ENCODE measurements around the gene FAM200B.

The FAM200B gene

DNA sequence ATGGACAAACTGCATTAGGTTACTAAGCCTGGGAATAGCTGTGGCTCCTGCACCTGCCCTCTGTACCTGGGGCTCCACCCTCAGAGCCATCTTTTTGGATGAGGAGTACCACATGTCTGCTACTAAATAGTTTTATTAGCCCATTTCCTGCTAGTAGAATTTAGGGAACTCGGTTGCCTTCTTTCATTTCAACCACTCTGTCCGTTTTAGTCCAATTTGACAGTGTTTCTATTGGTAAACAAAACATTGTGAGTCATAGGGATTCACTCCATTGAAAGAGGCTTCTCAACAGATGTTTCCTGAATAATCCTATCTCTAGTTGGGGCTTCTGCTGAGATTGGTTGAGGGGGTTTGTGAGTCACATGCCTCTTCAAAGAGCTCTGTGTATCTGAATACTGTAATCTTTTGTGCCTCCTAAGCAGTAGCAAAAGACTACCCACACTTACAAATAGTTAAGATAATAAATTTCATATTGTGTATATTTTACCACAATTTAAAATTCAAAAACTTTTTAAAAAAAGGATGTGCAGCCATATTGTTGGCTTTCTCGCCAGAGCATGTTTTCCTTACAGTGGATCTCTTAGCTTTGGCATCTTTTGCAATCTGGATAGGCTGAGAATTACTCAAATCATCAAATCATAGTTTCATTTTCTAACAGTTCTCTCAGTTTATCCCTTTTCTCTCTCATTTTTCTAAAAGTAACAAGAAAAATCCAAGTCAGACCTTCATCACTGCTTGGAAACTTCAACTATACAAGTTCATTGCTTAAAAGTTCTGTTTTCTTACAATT lies 9.9 kb downstream of the FAM200B start:
- peak; percentile 84 for DNase-seq (ENCODE audit: extremely low read depth, low read depth)
- TF ChIP-seq, protein P1, sequence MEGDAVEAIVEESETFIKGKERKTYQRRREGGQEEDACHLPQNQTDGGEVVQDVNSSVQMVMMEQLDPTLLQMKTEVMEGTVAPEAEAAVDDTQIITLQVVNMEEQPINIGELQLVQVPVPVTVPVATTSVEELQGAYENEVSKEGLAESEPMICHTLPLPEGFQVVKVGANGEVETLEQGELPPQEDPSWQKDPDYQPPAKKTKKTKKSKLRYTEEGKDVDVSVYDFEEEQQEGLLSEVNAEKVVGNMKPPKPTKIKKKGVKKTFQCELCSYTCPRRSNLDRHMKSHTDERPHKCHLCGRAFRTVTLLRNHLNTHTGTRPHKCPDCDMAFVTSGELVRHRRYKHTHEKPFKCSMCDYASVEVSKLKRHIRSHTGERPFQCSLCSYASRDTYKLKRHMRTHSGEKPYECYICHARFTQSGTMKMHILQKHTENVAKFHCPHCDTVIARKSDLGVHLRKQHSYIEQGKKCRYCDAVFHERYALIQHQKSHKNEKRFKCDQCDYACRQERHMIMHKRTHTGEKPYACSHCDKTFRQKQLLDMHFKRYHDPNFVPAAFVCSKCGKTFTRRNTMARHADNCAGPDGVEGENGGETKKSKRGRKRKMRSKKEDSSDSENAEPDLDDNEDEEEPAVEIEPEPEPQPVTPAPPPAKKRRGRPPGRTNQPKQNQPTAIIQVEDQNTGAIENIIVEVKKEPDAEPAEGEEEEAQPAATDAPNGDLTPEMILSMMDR (IDR thresholded peaks at IDR 0.05; ENCODE audit: low read depth, low read length, missing control alignments): no peak
- no peak overlapping the region for H3K4me3 ChIP-seq (replicated peaks; ENCODE audit: low read depth, low read length)

- H3K4me3 ChIP-seq (replicated peaks; ENCODE audit: low read depth, low read length): no peak overlapping the region
- TF ChIP-seq, protein P1 (IDR thresholded peaks at IDR 0.05; ENCODE audit: low read depth, low read length, missing control alignments): no peak
- no peak for DNase-seq (ENCODE audit: extremely low read depth, low read depth)
Measured at GRCh38 chr4:15692602-15693001, 11.0 kb downstream of the FAM200B start.

GRCh38 chr4:15694431-15694830 lies 12.8 kb downstream of the FAM200B start:
- no peak overlapping the region for H3K4me3 ChIP-seq (replicated peaks; ENCODE audit: low read depth, low read length)
- no peak for DNase-seq (ENCODE audit: extremely low read depth, low read depth)
- TF ChIP-seq, protein P1 (IDR thresholded peaks at IDR 0.05; ENCODE audit: low read depth, low read length, missing control alignments): no peak

GRCh38 chr4:15695240-15695699 lies 13.6 kb downstream of the FAM200B start:
- peak; percentile 100 for DNase-seq (ENCODE audit: extremely low read depth, low read depth)
- TF ChIP-seq, protein P1 (IDR thresholded peaks at IDR 0.05; ENCODE audit: low read depth, low read length, missing control alignments): no peak
- H3K4me3 ChIP-seq (replicated peaks; ENCODE audit: low read depth, low read length): peak overlapping the region; percentile 10; the same call in 1 of the 2 replicates

- TF ChIP-seq, protein P1 (IDR thresholded peaks at IDR 0.05; ENCODE audit: low read depth, low read length, missing control alignments): no peak
- peak overlapping the region; percentile 10; the same call in 1 of the 2 replicates for H3K4me3 ChIP-seq (replicated peaks; ENCODE audit: low read depth, low read length)
- no peak for DNase-seq (ENCODE audit: extremely low read depth, low read depth)
Measured at GRCh38 chr4:15695729-15696128, 14.1 kb downstream of the FAM200B start.

DNA sequence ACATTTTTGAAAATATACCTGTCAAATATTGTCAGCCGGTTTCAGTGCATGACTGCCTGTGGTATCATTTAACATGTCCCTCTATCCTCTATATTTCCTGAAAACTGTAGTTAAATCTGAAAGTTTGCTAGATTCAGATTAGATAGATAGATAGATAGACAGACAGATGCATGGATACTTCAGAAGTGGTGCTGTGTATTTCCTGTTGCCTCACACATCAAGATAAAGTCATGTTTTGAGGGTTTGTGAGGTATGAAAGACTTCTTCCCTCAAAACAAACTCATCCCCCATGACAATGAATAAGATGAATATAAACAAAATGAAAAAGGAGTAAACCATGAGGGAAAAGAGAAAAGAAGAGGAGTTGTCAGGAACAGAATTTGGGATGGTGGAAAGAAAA lies 15.2 kb downstream of the FAM200B start:
- DNase-seq (ENCODE audit: extremely low read depth, low read depth): no peak
- no peak overlapping the region for H3K4me3 ChIP-seq (replicated peaks; ENCODE audit: low read depth, low read length)
- TF ChIP-seq, protein P1 (IDR thresholded peaks at IDR 0.05; ENCODE audit: low read depth, low read length, missing control alignments): no peak
